HepG2 (cell line): ENCODE results near the gene PDE4DIP.
"Not testable (repeated sequence)": the region's sequence is repeated elsewhere in the genome, so short reads cannot be mapped to it uniquely, and the experiment has no call there.

ENCODE experiments used
- AHDC1 ChIP-seq: sonication (generic); formaldehyde crosslinking; IDR thresholded peaks from 2 replicates; pipeline ENCODE4 v1.5.1; 2020; ENCODE audit warnings: mild to moderate bottlenecking, missing genetic modification reagents, borderline replicate concordance
- CENPT ChIP-seq: sonication (generic); formaldehyde crosslinking; IDR thresholded peaks from 2 replicates; pipeline ENCODE4 v1.8.0; 2022; ENCODE audit warnings: low read depth, mild to moderate bottlenecking, moderate library complexity, missing genetic modification reagents
- CTCF ChIP-seq: sonication (generic); formaldehyde crosslinking; IDR thresholded peaks from 2 replicates; pipeline ENCODE4 v1.5.0; 2020; ENCODE audit warnings: mild to moderate bottlenecking, missing genetic modification reagents, moderate library complexity
- ERF ChIP-seq: IDR thresholded peaks from 2 replicates; pipeline ENCODE4 v1.6.1; 2018; ENCODE audit warnings: missing biosample characterization, missing genetic modification reagents
- GABPA ChIP-seq, 2 experiments: IDR thresholded peaks; 2 replicates each; pipeline ENCODE4 v1.6.1; 2011 to 2016; ENCODE audit warnings: low read depth in 2 of 2, low read length in 1 of 2, missing biosample characterization in 1 of 2, missing genetic modification characterization in 1 of 2
- GTF2F1 ChIP-seq: fragments of 150-350 bp; IDR thresholded peaks from 2 replicates; pipeline ENCODE4 v1.6.1; 2014; ENCODE audit warnings: low read length
- JUNB ChIP-seq: sonication (generic); formaldehyde crosslinking; IDR thresholded peaks from 2 replicates; pipeline ENCODE4 v1.8.0; 2022; ENCODE audit warnings: missing genetic modification reagents, mild to moderate bottlenecking, borderline replicate concordance
- KAT7 ChIP-seq: IDR thresholded peaks from 2 replicates; pipeline ENCODE4 v1.6.1; 2018; ENCODE audit warnings: borderline replicate concordance, missing compliant biosample characterization
- MXI1 ChIP-seq: IDR thresholded peaks from 3 replicates; pipeline ENCODE4 v1.6.1; 2012; ENCODE audit warnings: low read depth, low read length, inconsistent platforms, borderline replicate concordance
- POLR2A ChIP-seq, 2 experiments: IDR thresholded peaks; 2 replicates each; pipeline ENCODE4 v1.6.1; 2011; ENCODE audit warnings: low read depth in 2 of 2, low read length in 2 of 2, mild to moderate bottlenecking in 1 of 2, moderate library complexity in 1 of 2; ENCODE audit not compliant: insufficient read depth in 1 of 2
- RFXANK ChIP-seq: IDR thresholded peaks from 2 replicates; pipeline ENCODE4 v1.6.1; 2016
- TCF12 ChIP-seq, 2 experiments: fragments of 450-650 bp in 1 of 2; sonication (generic) in 1 of 2; formaldehyde crosslinking in 1 of 2; IDR thresholded peaks; 2 replicates each; pipeline versions ENCODE4 v1.6.1 to v1.8.0; 2017 to 2022; ENCODE audit warnings: antibody characterized with exemption in 1 of 2, mild to moderate bottlenecking in 1 of 2, missing genetic modification reagents in 1 of 2, moderate library complexity in 1 of 2
- ZNF441 ChIP-seq: sonication (generic); formaldehyde crosslinking; IDR thresholded peaks from 2 replicates; pipeline ENCODE4 v1.7.0; 2021; ENCODE audit warnings: missing genetic modification reagents, borderline replicate concordance
- ZSCAN12 ChIP-seq: sonication (generic); formaldehyde crosslinking; IDR thresholded peaks from 2 replicates; pipeline ENCODE4 v1.9.0; 2021; ENCODE audit warnings: mild to moderate bottlenecking, missing genetic modification reagents

- not testable (repeated sequence) for TF ChIP-seq JUNB (CRISPR knock-in tag); CTCF (CRISPR knock-in tag); ZSCAN12 (CRISPR knock-in tag); TCF12 (IDR thresholded peaks at IDR 0.05); TCF12 (CRISPR knock-in tag; IDR thresholded peaks at IDR 0.05); GTF2F1; MXI1; POLR2A (IDR thresholded peaks at IDR 0.05; ENCODE audit: insufficient read depth in 1 of 2, low read depth in 2 of 2, low read length in 2 of 2); ERF; ZNF441; GABPA (IDR thresholded peaks at IDR 0.05; ENCODE audit: low read depth, low read length); GABPA (CRISPR knock-in tag; IDR thresholded peaks at IDR 0.05; ENCODE audit: low read depth); AHDC1 (CRISPR knock-in tag); KAT7 (CRISPR knock-in tag); CENPT; RFXANK (CRISPR knock-in tag)
Measured at GRCh38 chr1:148823822-148824221, 20.4 kb upstream of the PDE4DIP start.
